Panc1 (cell line): ENCODE measurements around the gene PIP4K2A.

Source experiments
- TCF7L2 ChIP-seq: IDR thresholded peaks from 2 replicates; pipeline ENCODE4 v1.6.1; 2011; ENCODE audit warnings: mild to moderate bottlenecking, low read depth, low read length, inconsistent platforms
- TF ChIP-seq, protein P1 (sequence below), 2 experiments: IDR thresholded peaks; 2 replicates each; pipeline ENCODE4 v1.6.1; 2011 to 2012; ENCODE audit warnings: low read depth in 2 of 2, control low read depth in 1 of 2, low read length in 1 of 2, mild to moderate bottlenecking in 1 of 2, moderate library complexity in 1 of 2; ENCODE audit not compliant: insufficient read depth in 1 of 2
- TF ChIP-seq, protein P2 (sequence below): fragments of 450-650 bp; IDR thresholded peaks from 2 replicates; pipeline ENCODE4 v1.5.1; 2017; ENCODE audit warnings: mild to moderate bottlenecking

DNA sequence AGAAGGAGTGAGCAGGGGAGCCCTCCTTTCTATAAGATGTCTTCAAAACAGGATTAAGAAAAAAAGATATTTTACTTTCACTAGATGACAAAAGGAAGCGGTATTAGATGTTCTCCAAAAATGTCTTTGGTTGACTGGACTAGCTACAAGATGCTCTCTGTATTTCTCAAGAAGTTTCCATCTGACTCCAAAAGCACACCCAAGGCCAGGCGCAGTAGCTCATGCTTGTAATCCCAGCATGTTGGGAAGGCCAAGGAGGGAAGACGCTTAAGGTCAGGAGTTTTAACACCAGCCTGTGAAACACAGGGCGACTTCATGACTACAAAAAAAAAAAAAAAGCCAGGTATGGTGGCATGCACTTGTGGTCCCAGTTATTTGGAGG is 84.5 kb downstream of the PIP4K2A start:
- TF ChIP-seq, protein P1, sequence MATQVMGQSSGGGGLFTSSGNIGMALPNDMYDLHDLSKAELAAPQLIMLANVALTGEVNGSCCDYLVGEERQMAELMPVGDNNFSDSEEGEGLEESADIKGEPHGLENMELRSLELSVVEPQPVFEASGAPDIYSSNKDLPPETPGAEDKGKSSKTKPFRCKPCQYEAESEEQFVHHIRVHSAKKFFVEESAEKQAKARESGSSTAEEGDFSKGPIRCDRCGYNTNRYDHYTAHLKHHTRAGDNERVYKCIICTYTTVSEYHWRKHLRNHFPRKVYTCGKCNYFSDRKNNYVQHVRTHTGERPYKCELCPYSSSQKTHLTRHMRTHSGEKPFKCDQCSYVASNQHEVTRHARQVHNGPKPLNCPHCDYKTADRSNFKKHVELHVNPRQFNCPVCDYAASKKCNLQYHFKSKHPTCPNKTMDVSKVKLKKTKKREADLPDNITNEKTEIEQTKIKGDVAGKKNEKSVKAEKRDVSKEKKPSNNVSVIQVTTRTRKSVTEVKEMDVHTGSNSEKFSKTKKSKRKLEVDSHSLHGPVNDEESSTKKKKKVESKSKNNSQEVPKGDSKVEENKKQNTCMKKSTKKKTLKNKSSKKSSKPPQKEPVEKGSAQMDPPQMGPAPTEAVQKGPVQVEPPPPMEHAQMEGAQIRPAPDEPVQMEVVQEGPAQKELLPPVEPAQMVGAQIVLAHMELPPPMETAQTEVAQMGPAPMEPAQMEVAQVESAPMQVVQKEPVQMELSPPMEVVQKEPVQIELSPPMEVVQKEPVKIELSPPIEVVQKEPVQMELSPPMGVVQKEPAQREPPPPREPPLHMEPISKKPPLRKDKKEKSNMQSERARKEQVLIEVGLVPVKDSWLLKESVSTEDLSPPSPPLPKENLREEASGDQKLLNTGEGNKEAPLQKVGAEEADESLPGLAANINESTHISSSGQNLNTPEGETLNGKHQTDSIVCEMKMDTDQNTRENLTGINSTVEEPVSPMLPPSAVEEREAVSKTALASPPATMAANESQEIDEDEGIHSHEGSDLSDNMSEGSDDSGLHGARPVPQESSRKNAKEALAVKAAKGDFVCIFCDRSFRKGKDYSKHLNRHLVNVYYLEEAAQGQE (IDR thresholded peaks at IDR 0.05; ENCODE audit: insufficient read depth in 1 of 2, low read depth in 2 of 2, low read length in 1 of 2) = no peak
- TF ChIP-seq, protein P2, sequence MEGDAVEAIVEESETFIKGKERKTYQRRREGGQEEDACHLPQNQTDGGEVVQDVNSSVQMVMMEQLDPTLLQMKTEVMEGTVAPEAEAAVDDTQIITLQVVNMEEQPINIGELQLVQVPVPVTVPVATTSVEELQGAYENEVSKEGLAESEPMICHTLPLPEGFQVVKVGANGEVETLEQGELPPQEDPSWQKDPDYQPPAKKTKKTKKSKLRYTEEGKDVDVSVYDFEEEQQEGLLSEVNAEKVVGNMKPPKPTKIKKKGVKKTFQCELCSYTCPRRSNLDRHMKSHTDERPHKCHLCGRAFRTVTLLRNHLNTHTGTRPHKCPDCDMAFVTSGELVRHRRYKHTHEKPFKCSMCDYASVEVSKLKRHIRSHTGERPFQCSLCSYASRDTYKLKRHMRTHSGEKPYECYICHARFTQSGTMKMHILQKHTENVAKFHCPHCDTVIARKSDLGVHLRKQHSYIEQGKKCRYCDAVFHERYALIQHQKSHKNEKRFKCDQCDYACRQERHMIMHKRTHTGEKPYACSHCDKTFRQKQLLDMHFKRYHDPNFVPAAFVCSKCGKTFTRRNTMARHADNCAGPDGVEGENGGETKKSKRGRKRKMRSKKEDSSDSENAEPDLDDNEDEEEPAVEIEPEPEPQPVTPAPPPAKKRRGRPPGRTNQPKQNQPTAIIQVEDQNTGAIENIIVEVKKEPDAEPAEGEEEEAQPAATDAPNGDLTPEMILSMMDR = no peak
- TF ChIP-seq TCF7L2 = no peak
